ENCODE measurements around the gene METTL9. TPM values are rescaled to one million over a fixed set of nuclear protein-coding genes. Genes with fewer than 3 reads are reported as not detected.

The METTL9 gene
- total RNA-seq, 4 donors from 2014 or later, result 160 to 210 (median 177) TPM

DNA sequence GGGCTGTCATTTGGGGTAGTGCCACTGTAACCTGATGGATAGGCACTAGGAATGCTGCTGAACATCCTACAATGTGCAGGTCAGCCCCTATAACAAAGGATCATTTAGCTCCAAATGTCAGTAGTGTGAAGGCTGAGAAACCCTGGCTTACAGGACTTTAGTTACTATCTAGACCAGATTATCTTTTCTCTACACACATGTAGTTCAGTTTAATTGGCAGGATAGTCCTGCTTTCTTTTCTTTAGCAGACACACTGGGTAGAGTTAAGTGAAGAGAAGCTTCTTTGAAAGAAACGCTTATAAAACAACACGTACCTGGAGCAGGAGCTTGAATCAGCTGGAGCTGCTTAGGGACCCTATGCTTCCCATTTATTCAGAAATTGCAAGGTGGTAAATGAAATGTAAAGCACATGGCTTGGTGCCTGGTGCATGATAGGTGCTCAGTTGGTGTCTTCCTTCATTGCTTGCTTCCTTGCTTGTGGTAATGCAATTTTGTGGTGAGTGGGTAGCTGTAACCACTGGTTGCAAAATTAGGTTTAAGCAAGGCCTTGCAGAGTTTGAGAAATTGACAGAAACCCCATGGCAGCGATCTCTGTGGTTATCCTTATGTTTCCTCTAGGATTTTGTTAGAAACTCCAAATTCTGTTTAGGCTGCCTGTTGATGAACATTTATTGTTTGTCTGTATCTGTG is 9.4 kb downstream of the METTL9 start:
- 61 to 76% methylated on average over 3 of the region's 3 CpGs for WGBS, 2 donors
- no peak overlapping the region for H3K27ac ChIP-seq
- no peaks in the 10 kb centered on the region for H3K9me3 ChIP-seq
- H3K4me3 ChIP-seq, result no peak overlapping the region
- no peak for DNase-seq (ENCODE audit: low spot score in 2 of 2)
- H3K4me1 ChIP-seq, result peaks cover 0 to 83% (median 21%) of the 10 kb centered on the region in 4 donors
- no peaks in the 10 kb centered on the region for H3K27me3 ChIP-seq
- H3K36me3 ChIP-seq, result no peaks in the 10 kb centered on the region
- peak in 1 of 2 donors; percentile 9 for TF ChIP-seq EP300 (IDR thresholded peaks at IDR 0.05)
- TF ChIP-seq, protein P1, sequence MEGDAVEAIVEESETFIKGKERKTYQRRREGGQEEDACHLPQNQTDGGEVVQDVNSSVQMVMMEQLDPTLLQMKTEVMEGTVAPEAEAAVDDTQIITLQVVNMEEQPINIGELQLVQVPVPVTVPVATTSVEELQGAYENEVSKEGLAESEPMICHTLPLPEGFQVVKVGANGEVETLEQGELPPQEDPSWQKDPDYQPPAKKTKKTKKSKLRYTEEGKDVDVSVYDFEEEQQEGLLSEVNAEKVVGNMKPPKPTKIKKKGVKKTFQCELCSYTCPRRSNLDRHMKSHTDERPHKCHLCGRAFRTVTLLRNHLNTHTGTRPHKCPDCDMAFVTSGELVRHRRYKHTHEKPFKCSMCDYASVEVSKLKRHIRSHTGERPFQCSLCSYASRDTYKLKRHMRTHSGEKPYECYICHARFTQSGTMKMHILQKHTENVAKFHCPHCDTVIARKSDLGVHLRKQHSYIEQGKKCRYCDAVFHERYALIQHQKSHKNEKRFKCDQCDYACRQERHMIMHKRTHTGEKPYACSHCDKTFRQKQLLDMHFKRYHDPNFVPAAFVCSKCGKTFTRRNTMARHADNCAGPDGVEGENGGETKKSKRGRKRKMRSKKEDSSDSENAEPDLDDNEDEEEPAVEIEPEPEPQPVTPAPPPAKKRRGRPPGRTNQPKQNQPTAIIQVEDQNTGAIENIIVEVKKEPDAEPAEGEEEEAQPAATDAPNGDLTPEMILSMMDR (IDR thresholded peaks at IDR 0.05), result no peak

DNA sequence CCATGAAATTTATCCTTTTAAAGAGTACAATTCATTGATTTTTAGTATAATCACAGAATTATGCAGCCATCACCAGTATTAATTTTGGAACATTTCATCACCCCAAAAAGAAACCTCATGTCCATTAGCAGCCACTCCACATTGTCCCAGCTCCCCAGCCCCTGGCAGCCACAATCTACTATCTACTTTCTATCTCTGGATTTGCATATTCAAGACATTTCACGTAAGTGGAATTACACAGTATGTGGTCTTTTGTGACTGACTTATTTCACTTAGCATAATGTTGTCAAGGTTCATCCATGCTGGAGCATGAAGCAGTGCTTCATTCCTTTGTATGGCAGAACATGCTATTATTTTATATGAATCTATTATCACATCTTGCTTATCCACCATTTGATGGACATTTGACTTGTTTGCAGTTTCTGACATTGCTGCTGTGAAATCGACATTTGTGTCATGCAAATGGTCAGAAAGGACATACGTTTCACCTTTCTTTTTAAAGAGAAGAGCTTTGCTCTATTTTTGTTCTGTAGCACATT is 10.7 kb downstream of the METTL9 start:
- no peaks in the 10 kb centered on the region for H3K27me3 ChIP-seq
- H3K36me3 ChIP-seq, result no peaks in the 10 kb centered on the region
- H3K9me3 ChIP-seq, result no peaks in the 10 kb centered on the region
- TF ChIP-seq, protein P1 (IDR thresholded peaks at IDR 0.05), result no peak
- no peak for TF ChIP-seq EP300 (IDR thresholded peaks at IDR 0.05)
- no peak for TF ChIP-seq POLR2A (IDR thresholded peaks at IDR 0.05)
- DNase-seq (ENCODE audit: low spot score in 2 of 2), result no peak
- WGBS, 2 donors, result 81 to 84% methylated on average over 3 of the region's 3 CpGs
- no peak overlapping the region for H3K4me3 ChIP-seq
- no peak overlapping the region for H3K27ac ChIP-seq
- peaks cover 0 to 71% (median 16%) of the 10 kb centered on the region in 4 donors for H3K4me1 ChIP-seq

DNA sequence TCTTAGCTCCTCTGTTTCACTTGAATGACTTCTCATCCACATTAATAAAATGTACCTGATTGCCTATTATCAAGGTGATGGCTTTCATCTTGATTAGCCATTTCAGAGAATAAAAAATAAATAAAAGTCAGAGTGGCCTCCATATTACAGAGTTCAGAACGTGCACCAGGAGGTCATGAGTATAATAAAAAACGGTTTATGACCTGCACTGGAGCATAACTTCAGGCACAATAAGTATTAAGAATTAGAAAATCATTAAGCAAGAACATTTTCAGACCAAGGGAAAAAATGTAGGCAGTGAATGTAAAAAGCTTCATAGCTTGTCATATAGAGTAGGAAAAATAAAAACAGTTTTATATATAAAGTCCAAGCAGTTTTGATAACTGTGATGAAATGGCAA is 11.4 kb downstream of the METTL9 start:
- 59 to 66% methylated on average over 2 of the region's 2 CpGs for WGBS, 2 donors
- TF ChIP-seq, protein P1 (IDR thresholded peaks at IDR 0.05), result no peak
- TF ChIP-seq EP300 (IDR thresholded peaks at IDR 0.05), result no peak
- no peak for TF ChIP-seq POLR2A (IDR thresholded peaks at IDR 0.05)
- peaks cover 0 to 69% (median 16%) of the 10 kb centered on the region in 4 donors for H3K4me1 ChIP-seq
- DNase-seq (ENCODE audit: low spot score in 2 of 2), result no peak
- H3K4me3 ChIP-seq, result no peak overlapping the region
- H3K9me3 ChIP-seq, result no peaks in the 10 kb centered on the region
- no peaks in the 10 kb centered on the region for H3K36me3 ChIP-seq
- no peaks in the 10 kb centered on the region for H3K27me3 ChIP-seq
- no peak overlapping the region for H3K27ac ChIP-seq

DNA sequence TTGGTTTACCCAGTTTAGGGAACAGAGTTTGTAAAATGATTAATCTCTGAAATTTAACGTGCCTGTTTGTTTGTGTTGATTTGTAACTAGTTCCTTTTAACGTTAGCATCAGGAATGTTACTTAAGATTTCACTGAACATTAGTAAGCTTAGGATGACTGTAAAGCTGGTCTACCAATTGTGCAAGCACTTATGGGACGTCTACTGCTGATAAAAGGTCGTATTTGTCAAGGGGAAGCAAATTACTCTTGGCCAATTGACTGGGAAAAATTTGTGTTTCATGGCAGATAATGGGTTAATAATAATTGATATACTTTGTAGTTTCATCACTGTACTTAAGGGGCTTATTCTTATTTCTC is 11.8 kb downstream of the METTL9 start:
- no peak overlapping the region for H3K4me3 ChIP-seq
- no peaks in the 10 kb centered on the region for H3K27me3 ChIP-seq
- H3K36me3 ChIP-seq, result no peaks in the 10 kb centered on the region
- no peak for DNase-seq (ENCODE audit: low spot score in 2 of 2)
- H3K27ac ChIP-seq, result no peak overlapping the region
- 49 to 62% methylated on average over 4 of the region's 4 CpGs for WGBS, 2 donors
- TF ChIP-seq EP300 (IDR thresholded peaks at IDR 0.05) (no peak), POLR2A (IDR thresholded peaks at IDR 0.05) (no peak)
- TF ChIP-seq, protein P1 (IDR thresholded peaks at IDR 0.05), result no peak
- no peaks in the 10 kb centered on the region for H3K9me3 ChIP-seq
- peaks cover 0 to 69% (median 16%) of the 10 kb centered on the region in 4 donors for H3K4me1 ChIP-seq

DNA sequence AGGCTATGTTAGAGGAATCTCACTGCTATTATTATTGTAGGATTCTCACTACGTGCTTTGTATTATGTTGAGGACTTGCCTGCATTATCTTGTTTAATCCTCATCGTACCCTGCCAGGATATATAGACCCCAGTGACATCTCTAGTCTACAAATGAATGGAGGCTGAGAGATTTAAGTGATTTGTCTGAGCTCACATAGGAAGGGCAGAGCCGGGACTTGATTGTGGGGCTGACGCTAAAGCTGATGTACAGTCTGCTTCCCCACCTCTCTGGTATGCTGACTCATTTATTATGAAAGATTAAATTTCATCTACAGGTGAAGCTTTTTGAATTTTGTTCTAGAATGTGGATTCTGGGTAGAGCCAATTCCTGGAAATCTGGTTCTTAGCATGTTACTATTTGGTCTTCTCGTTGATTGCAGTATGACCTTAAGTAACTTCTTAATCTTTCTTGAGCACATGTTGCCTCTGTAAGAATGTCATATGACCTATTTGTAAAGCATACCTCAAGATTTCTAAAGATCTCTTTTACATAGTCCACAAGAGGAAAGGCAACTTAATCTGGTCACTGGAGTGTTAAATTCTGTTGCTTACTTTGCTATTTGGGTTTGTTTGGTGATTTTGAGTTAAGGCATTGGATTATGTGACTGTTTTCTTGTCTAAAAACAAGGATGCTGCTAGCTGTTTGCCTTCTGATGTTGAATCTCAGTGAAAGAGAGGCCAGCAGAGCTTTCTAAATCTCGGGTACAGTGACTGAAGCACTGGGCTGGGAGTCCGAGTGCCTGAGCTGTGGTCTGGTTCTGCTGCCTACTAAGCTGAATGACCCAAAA is 12.4 kb downstream of the METTL9 start:
- no peaks in the 10 kb centered on the region for H3K27me3 ChIP-seq
- no peaks in the 10 kb centered on the region for H3K36me3 ChIP-seq
- H3K4me1 ChIP-seq, result peaks cover 0 to 69% (median 16%) of the 10 kb centered on the region in 4 donors
- DNase-seq (ENCODE audit: low spot score in 2 of 2), result no peak
- H3K27ac ChIP-seq, result peak overlapping the region in 2 of 4 donors; percentile 45 to 48
- TF ChIP-seq POLR2A (IDR thresholded peaks at IDR 0.05) (no peak), EP300 (IDR thresholded peaks at IDR 0.05) (no peak)
- TF ChIP-seq, protein P1 (IDR thresholded peaks at IDR 0.05), result no peak
- WGBS, 2 donors, result 43 to 46% methylated on average over 7 of the region's 7 CpGs
- no peaks in the 10 kb centered on the region for H3K9me3 ChIP-seq
- no peak overlapping the region for H3K4me3 ChIP-seq

Measured in tibial nerve (tissue), 4 donors.